Stimulated activated CD4-positive, alpha-beta T cell treated with anti-CD3 and anti-CD28 coated beads, Interleukin-15, amount 100 ng/mL, for 48 hours (primary cell): ENCODE measurements around the gene SORD.
"Not testable (repeated sequence)": the region's sequence is repeated elsewhere in the genome, so short reads cannot be mapped to it uniquely, and the experiment has no call there.

Experiments
- DNase-seq, 2 donors: peaks; one replicate each; pipeline ENCODE4 v3.0.0-alpha.2; 2020; ENCODE audit warnings: low read depth in 2 of 2

The SORD gene

DNA sequence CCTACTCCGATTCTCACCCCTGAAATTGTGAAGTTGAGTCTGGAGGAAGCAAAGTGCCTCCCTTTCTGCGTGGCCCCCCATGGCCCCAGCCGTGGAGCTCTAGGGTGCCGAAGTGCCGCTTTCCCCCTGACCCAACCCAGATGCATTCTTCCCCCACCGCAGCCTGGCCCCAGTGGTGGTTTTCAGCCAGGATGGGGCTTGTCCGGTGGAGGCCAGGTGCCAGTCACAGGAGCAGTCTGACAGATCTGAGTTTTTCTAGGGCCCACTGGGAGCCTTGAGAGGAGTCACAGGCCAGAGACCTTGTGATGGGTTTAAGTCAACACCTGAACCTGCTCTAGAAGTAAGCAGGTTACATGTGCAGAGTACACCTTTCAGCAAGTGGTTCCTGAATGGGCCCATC lies 39.3 kb downstream of the SORD start:
- DNase-seq: not testable (repeated sequence)

DNA sequence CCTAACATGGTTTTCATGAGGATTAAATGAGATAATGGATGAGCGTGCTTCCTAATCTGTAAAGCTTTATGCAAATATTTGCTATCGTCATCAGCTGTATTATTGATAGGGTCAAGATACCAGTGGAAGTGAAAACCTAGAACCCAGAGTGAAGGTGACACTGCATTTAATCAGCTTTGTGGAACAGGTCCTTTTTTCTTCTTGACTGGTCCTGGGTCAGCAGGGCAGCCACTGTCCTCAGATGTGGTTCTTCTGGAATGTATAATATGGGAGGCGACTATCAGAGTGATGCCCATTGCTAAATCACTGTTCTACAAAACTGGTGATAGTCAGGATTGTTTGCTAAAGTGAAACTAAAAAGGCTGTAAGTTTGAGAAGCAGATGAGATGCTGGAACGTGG lies 41.4 kb downstream of the SORD start:
- DNase-seq: no peak

GRCh38 chr15:45069942-45070360 lies 47.0 kb downstream of the SORD start:
- not testable (repeated sequence) for DNase-seq

DNA sequence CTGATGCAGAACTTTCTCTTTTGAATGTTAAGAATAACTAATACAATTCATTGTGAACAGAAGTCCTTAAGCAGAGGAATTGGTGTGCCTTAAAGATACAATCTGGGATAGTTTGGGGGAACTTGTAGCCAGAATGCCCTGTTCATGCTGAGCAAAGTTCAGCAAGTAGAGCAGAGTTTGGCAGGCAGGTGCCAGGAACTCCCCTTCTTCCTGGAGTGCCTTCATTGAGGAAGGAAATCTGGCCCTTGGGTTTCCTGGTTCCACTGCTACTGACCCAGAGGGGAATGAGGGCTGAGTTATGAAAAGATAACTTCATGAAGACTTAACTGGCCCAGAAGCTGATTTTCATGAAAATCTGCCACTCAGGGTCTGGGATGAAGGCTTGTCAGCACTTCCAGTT lies 50.6 kb downstream of the SORD start:
- DNase-seq: not testable (repeated sequence)

DNA sequence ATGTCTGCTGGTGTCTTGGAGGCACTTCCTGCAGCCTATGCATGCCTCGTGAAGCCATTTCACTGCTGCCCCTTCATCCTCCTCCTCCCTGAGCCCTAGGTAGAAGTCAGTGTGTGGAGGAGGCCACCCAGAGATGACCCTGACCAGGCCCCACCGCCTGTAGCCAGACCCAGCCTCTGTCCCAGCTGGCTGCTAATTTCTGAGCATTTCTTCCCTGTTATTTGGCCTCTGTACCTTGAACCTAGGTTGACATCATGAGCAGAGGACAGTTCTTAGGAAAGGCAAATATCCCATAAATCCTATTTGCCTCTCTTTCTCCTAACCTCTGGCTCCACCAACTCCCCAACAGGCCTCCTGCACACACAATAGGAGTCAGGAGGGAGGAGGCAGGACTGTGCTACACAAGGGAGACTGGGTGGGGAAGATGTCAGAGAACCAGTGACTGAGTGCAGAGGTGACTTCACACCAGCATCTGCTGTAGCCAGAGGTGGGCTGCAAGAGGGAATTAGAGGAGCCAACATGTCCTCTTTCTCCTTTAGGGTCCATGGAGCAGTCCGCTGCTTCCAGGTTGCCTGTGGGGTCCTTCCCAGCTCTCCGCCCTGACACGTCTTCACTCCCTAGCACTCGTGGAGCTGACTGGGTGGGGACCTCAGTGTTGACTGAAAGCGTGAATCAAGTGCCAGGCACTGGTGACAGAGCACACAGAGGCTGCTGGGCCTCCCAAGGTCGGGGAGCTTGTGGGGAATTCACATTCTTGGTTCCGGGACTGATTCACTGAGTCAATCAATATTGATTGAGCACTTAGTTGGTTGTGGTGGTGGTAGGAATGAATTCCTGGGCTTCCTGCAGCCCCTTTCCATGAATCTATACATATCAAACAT lies 52.7 kb downstream of the SORD start:
- DNase-seq: not testable (repeated sequence)

DNA sequence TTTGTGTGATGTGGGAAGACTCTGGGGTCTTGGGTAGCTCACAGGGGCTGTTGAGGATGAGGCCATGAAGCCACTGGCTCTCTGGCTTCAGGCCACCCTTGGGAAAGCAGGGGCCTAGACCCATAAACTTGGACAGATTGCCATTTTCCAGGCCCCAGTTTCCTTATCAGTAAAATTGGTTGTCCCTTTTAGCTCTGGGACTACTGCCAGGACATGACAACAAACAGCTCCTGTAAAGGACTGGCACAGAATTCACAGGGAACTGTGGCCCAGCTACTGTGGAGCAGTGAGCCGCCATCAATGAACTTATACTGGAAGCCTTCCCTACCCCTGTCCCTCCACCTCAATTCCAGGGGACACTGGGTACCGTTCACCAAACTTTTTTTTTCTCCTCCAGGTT lies 54.4 kb downstream of the SORD start:
- DNase-seq: not testable (repeated sequence)

- not testable (repeated sequence) for DNase-seq
Observed at GRCh38 chr15:45079201-45079600, 56.2 kb downstream of the SORD start.

DNA sequence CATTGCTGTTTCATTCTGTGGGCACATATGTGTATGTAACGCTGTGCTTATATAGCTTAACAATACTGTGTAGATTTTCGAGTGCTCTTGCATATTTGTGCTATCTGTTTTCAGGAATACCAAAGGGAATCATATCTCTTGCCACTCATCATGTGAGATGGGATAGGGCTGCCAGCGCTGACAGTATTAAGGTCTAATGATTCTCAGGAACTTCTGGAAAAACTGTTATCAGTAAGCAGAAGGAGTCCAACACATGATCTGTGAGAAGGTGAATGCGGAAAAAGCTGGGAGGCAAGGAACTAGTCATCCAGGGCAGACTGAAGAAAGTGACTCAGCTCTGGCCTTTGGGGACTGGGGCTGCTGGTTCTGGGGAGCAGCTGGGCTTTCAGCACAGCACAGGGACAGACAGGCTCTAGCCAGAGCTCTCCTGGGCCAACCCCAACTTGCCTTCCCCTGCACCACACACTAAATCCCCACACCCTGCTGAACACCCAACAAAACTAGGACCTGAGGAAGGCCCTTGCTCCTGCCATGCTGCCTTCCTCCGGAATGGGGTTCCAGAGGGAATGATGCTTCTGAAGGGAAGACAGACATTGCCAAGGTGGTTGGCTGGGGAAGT lies 56.7 kb downstream of the SORD start:
- not testable (repeated sequence) for DNase-seq

GRCh38 chr15:45080593-45080992 lies 57.6 kb downstream of the SORD start:
- DNase-seq: not testable (repeated sequence)

DNA sequence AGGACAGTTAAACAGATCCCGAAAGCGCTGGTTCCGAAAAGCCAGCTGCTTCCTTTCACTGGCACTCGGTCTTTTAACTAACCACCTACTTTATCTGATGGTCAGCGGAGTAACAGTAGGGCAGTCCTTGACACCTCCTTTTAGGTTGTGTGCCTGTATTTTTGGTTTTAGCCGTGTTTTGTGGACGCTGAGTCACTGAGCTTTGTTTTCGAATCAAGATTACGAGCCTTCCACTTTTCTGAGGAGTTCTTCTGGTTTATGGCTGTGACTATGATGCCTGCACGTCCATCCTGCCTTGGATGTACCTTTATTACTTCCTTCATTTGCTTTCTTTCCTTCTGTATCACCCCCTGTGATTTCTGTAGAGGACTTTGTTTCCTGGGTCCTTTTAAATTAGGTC lies 59.4 kb downstream of the SORD start:
- DNase-seq: not testable (repeated sequence)

DNA sequence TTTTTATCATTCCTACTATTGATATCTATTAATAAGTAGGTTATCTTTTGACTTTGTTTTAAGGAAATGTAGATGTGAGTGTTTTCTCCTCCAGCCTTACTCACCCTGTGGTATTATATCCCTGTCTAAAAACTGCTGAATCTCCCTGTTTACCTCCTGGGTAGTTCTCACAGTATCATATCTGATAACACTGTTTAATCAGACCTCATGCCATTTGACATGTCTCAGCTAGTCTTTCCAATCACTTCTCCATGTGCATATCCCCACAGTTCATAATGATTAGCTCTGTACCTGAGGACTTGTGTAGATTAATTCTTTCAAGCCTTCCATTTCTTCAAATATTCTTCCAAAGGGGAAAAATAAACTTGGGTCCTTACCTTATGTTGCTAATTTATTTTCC lies 60.2 kb downstream of the SORD start:
- no peak for DNase-seq

DNA sequence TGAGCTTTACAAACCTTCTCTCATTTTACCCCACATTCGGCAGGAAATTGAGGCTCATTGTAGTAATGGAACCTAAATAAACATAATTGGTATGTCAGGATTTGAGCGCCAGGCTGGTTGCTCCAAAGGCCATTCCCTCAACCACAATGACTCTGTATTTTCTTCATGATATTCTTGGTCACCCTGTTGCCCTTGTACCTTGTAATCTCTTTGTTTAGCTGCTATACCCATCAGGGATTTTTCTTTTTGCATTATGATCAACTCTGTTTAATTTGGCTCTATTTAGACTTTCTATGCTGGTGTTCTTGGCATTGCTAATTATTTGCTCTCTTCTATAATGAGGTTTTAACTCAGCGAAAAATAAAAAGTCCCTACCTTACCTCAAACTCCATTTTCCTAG lies 61.2 kb downstream of the SORD start:
- DNase-seq: no peak

DNA sequence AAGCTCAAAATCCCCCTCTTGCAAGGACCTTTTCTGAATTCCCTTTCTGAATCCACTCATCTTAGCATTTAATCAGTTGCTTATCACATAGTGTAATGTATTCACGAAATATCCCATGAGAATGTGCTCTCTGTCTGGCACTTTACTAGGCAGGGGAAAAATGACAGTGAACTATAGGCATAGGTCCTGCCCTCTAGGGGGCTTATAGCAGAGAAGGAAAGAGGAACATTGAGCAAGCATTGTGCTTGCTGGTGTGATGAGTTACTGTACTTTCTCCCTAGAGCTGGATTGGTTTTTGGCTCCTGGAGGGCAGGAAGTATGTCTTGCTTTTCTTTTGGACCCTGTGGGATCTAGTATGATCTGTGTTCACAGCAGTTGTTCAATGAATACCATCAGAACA lies 64.5 kb downstream of the SORD start:
- no peak for DNase-seq

GRCh38 chr15:45088801-45089711 lies 66.1 kb downstream of the SORD start:
- no peak for DNase-seq

- no peak for DNase-seq
Observed at GRCh38 chr15:45089712-45090373, 66.8 kb downstream of the SORD start.

DNA sequence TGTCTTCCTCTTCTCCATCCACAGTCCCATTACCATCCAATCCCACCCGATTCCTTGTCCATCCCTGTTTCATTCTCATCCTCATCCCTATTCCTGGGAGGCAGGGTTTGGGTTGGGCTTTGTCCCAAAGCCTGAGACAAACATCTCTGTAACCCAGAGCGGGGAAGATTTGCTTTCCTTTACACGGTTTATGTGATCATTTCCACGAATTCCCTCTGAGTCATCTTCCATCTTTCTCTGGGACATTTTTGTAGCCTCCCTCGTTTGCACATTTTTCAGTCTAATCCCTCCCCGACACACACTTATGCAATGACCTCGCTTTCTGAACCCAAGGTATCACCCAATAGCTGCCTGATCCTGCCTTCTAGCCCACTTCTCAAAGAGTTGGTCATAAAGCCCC lies 68.2 kb downstream of the SORD start:
- no peak for DNase-seq

GRCh38 chr15:45091576-45091975 lies 68.6 kb downstream of the SORD start:
- DNase-seq: no peak

GRCh38 chr15:45093013-45093412 lies 70.0 kb downstream of the SORD start:
- DNase-seq: no peak

GRCh38 chr15:45093622-45094357 lies 70.8 kb downstream of the SORD start:
- no peak for DNase-seq

DNA sequence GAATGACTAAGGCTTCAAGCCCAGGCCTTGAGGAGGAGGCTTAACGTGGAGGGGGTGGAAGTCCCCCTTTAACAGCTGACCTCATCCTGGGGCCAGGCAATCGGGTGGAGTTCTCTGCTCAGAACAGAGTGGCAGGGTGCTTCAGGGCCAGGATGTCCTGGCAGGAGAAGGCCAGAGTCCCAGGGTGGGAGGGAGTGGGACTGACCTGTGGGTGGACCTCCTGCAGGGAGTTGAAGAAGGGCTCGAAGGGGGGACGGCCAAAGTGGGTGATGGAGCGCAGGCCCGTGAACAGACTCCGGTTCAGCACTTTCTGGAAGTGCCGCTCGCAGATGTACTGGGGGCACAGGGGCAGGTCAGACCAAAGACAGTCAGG lies 71.3 kb downstream of the SORD start:
- DNase-seq: no peak

DNA sequence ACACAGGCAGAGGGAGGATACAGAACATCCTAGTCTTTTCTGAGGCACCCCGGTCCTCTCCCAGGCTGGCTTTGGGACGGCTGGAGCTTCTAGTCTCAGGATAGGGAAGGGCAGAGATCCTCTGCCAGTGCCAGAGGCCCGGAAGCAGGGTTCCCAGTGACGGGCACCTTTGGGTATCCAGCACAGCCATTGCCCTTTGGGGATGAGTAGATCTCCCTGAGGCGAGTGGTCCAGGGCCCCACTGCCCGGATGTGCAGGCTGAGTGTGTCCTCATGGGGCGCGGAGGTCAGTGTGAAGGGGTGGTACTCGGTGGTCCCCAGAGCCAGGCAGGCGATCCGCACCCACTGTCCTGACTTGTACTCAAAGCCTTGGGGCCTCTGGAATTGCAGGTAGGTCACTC lies 72.7 kb downstream of the SORD start:
- DNase-seq: no peak
